GM19025 (cell line): ENCODE data around the gene NGFR.
"Not testable (repeated sequence)": the region's sequence is repeated elsewhere in the genome, so short reads cannot be mapped to it uniquely, and the experiment has no call there.

Source experiments
- ATAC-seq: cut with Tn5 transposase; IDR thresholded peaks from one replicate; pipeline ENCODE4 v1.9.1; 2021; ENCODE audit warnings: mild to moderate bottlenecking, low read depth, moderate library complexity; ENCODE audit not compliant: unreplicated experiment

The NGFR gene

GRCh38 chr17:49545007-49545660, 50.0 kb downstream of the NGFR start:
- ATAC-seq, result no peak

GRCh38 chr17:49545806-49546545, 50.9 kb downstream of the NGFR start:
- no peak for ATAC-seq

- ATAC-seq, result no peak
These were observed 51.7 kb downstream of the NGFR start for GRCh38 chr17:49546546-49547535.

GRCh38 chr17:49547566-49547965, 52.5 kb downstream of the NGFR start:
- no peak for ATAC-seq

DNA sequence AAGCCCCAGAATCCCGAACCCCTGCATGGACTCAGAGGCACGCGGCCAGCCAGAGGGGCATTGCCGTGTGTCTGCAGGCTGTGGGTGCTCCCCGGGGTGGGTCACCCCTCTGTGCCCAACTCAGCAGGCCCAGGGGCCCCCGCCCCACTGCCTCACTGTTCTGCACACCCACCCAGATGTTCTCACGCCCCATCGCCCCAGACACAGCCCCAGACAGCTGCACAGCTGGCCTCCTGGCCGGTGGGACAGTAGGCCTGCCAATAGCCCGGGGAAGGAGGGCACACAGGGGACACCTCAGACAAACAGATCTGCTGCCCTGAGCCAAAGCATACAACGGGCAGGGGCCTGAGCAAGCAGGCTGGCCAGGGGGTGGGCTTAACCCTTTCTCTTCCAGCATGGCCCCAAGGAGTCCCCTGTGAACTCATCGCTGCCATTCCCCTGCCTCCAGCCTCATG, 53.0 kb downstream of the NGFR start:
- ATAC-seq, result no peak

DNA sequence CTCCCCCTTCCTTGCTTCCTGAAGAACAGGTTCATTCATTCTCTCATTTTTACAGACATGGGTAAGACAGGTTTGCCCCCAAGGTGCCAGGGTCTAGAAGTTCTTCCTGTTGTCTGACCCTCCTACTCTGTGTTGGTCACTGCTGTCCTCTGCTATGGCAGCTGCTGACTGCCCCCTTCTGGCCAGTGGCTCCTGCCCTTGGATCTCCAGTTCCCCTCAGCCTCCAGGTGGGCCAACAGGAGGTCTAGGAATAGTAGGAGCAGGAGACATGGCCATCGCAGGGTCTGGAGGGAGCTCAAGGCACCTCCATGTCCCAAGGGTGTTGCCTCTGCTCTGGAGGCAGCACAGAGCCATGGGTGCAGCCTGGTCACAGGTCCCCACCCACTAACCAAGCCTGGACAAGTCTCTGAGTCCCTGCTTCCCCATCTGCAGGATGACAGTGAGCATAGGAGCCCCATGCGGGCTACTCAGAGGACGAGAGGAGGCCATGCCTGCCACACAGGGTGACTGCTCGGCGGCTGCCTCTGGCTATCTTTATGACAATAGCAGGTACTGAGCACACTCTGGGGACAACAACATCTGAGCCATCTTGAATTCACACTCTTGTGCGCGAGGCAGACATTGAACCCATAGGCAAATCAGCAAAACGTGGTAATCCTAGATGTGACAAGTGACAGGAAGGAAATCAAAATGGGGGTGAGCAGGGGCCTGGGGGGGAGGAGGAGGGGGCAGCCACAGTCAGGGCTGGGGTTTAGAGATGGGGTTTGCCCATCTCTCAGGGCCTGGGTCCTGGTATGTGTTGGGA, 53.6 kb downstream of the NGFR start:
- no peak for ATAC-seq

GRCh38 chr17:49549311-49549605, 54.2 kb downstream of the NGFR start:
- ATAC-seq, result no peak

DNA sequence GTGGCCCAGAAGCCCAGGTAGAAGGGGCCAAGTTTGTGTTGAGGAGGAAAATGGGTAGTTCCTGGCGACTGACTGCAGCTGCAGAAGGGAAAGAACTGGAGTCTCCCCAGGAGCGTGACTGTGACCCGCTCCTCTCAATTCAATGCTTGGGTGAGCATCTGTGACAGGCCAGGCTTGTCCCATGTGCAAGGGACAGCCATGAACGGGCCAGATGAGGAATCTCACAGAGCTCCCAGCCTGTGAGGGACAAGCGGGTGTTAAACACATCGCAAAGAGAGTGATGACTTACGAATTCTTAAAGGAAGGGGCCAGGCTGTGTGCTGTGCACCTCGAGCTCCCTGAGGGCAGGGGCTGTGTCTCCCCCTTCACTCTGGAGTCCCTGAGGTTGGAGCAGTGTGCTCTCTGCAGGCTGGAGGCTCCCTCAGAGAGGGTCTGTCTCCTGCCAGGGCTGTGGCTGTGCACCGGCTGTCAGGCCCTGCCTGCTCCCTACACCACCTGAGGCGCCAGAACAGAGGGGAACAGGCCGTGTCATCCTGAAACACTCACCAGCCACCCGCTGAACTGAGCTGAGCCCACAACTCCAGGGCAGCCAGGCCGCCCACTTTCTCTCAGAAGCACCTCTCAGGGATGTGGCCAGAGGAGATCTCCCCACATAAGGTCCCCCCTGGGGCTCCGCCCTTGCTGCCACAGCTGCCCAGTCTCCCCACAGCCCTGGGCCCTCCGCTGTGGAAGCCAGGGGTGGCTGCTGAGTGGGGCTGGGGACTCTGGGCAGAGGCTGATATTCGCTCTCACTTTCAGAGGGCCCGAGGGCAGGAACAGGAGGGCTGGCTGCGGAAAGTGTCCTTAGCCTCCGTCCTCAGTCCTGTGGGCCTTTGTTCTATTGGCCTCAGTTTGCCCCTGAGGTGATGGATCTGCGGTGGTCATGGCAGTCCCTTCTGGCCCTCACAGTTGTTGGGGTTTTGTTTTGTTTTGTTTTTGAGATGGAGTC, 54.9 kb downstream of the NGFR start:
- ATAC-seq, result no peak

GRCh38 chr17:49550764-49551163, 55.7 kb downstream of the NGFR start:
- not testable (repeated sequence) for ATAC-seq

- ATAC-seq, result no peak
These were observed 56.4 kb downstream of the NGFR start for GRCh38 chr17:49551221-49552069.

DNA sequence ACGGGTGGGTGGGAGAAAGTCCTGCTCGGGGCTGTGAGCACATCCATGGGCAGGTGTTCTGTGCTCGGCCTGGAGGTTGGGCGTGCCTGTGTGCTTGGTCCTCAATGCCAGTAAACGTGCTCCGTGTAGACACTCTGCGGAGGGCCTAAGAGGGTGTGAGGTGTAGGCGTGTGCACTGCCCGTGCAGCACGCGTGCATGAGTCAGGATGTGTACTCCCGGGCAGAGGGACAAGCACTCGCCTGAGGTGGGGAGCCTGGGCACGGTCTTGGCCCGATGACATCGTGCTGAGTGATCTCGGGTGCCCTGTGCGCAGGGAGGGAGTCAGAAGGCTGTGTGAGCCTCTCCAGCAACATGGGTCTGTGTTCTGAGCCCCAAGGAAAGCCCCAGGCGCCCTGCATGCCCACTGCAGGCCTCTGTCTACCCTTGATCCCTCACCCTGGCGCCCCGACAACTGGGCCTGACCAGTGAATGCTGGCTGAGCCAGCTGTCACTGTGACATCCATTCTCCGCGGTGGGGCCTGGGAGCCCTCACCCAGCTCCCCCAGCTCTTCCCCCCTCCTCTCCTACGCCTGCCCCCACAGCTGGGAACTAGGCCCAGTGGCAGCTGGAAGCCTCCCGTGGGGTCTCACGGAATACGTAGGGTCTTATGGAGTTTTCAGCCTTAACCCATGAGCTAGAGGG, 57.1 kb downstream of the NGFR start:
- ATAC-seq, result no peak

DNA sequence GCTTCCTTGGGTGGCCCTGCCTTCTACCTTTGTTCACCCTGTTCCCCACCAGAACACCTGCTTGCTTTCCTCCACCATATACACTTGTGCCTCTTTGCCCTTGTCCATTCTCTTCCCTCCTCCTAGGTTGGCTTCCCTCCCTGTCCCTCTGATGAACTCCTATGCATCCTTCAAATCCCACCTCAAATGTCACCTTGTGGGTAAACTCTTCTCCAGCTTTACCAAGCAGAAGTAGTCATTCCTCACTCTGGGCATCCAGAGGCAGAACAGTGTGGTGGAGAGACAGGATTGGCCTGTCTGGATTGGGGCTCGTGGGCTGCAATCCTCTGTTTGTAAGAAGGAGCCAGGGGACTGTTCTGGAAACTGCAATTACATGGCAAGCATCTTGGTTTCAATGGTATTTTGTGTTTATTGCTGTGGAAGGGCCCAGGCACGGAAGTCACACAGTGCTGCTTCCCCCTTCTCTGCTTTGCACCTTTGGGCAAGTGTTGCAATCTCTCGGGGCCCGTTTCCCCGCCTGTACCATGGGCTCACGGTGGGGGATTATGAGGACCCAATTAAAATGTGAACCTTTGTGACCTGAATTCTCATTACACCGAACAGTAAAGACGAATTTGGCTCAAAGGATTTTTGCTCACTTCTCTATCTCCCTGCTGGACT, 58.7 kb downstream of the NGFR start:
- no peak for ATAC-seq

DNA sequence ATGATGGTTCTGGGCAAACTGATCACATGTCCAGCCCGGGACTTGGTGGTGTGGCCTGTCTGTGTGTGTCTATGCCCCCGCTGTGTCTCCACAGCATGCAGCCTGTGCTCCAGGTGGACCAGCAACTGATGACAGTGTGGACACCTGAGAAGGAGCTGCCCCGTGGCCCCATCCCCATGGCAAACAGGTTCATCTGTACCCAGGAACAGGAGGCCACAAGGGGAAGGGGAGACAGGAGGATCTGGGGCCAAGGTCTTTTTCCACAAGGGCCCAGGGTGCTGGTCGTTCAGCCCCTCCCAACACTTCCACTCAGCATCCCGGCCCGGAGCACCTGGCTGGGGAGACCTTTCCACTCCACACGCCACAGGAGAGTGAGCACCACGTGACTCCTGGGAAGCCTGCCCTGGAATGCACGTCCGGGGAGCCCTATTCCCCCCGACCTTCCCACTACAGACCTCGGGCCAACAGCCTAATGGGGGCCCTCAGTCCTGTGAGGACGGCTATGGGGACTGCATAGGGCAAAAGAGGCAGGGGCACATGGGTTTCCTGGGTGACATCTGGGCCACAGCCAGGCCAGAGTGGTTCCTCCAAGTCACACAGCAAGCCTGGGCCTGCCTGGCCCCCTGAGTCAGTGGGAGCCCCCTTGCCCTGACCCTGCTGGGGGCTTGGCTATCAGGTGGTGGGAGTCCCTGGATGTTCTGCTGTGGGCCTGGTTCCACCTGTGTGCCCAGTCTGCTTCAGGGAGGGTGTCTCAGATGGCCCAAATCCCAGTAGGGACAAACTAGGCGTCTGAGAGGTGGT, 59.8 kb downstream of the NGFR start:
- ATAC-seq, result no peak

DNA sequence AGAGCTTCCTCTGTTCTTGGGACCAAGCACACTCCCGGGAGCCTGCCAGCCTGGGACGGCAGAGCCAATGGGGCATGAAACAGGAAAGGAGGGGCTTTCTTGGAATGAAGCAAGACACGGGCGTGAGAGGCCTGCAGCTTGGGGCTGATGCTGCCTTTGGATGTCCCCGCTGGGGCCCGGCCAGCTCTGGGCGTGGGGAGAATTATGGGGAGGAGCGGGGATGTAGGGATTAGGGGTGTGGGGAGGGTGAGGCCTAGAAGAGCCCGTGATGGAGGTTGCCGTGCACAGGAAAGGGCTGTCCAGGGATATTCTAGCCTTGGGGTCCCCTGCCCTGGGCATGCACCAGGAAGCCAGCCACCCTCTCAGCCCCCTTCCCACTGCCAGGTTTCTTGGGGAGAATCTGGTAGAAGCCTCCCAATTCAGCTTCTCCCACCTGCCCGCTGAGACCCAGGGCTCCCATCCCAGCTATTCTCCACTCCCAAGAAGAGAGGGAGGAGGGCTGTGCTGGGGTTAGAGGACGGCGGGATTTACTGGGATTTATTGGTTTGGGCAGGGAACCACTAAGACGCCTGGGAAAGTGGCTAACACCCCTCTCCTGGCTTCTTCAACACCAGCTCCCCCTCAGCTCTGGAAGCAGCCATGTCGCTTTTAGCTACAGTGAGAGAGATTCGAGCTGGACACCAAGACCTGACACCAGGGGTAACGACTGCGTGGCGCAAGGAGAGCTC, 60.6 kb downstream of the NGFR start:
- ATAC-seq, result no peak

DNA sequence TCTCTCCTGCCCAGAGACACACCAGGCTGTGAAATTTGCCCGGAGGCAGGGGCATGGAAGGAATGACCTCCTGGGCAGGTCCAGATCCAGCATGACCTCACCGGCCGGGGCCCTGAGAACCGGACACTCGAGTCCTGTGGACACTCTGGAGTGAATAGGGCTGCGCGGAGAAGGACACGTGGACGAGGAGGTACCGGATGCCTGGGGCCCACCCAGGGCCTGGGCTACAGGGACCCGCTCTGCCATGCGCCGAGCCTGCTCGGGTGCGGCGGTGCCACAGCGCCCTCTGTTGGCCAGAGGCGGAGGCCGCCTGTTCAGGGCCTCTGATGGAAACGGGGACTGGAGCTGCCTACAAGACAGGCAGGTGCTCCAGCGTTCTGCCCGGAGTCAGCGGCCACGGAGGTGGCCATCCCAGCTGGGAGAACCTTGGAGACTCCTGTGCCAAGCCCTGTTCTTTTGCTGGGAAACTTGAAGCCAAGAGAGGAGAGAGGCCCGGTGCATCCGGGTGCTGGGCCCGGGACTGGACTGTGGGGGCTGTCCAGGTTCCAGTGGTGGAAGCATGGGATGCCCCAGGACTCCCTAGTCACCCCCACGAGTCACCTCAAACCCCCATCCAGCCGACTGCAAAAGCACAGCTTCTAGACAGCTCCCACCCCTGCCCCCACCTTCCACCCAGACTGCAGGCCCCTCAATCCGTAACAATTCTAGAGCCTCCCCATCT, 61.3 kb downstream of the NGFR start:
- no peak for ATAC-seq
